ENCODE data around the gene COQ8B. TPM values are rescaled to one million over a fixed set of nuclear protein-coding genes. Genes with fewer than 3 reads are reported as not detected.

The COQ8B gene
- total RNA-seq, 4 donors from 2014 or later: 39.2 to 73.0 (median 54.7) TPM

- TF ChIP-seq CTCF (IDR thresholded peaks at IDR 0.05) (no peak), POLR2A (IDR thresholded peaks at IDR 0.05) (no peak)
- Histone ChIP-seq H3K27ac (no peak overlapping the region), H3K9me3 (no peaks in the 10 kb centered on the region), H3K36me3 (peaks cover 46 to 61% of the 10 kb centered on the region in 2 donors), H3K4me1 (no peaks in the 10 kb centered on the region), H3K4me3 (replicated peaks in 1 of 3) (no peak overlapping the region), H3K27me3 (no peaks in the 10 kb centered on the region)
- no peak for DNase-seq
- WGBS, 2 donors: 84 to 89% methylated on average over 9 of the region's 9 CpGs
- intact Hi-C loops (cut with DNase I): no loop called here
Measured at GRCh38 chr19:40671404-40671803, 45.3 kb downstream of the COQ8B start.

GRCh38 chr19:40668991-40669614, 47.6 kb downstream of the COQ8B start:
- H3K4me1 ChIP-seq: no peaks in the 10 kb centered on the region
- H3K9me3 ChIP-seq: no peaks in the 10 kb centered on the region
- peaks cover 46 to 49% of the 10 kb centered on the region in 2 donors for H3K36me3 ChIP-seq
- no peak for TF ChIP-seq CTCF (IDR thresholded peaks at IDR 0.05)
- TF ChIP-seq POLR2A (IDR thresholded peaks at IDR 0.05): no peak
- H3K27ac ChIP-seq: no peak overlapping the region
- WGBS, 2 donors: 90 to 98% methylated on average over 7 of the region's 7 CpGs
- no peak overlapping the region for H3K4me3 ChIP-seq (replicated peaks in 1 of 3)
- DNase-seq: no peak
- H3K27me3 ChIP-seq: no peaks in the 10 kb centered on the region
- intact Hi-C loops (cut with DNase I): no loop called here

GRCh38 chr19:40667602-40668001, 49.1 kb downstream of the COQ8B start:
- H3K27ac ChIP-seq: no peak overlapping the region
- intact Hi-C loops (cut with DNase I): no loop called here
- DNase-seq: no peak
- TF ChIP-seq CTCF (IDR thresholded peaks at IDR 0.05): no peak
- TF ChIP-seq POLR2A (IDR thresholded peaks at IDR 0.05): no peak
- 89 to 95% methylated on average over 9 to 10 of the region's 14 CpGs for WGBS, 2 donors
- H3K9me3 ChIP-seq: no peaks in the 10 kb centered on the region
- H3K4me3 ChIP-seq (replicated peaks in 1 of 3): no peak overlapping the region
- peaks cover 35 to 37% of the 10 kb centered on the region in 2 donors for H3K36me3 ChIP-seq
- H3K27me3 ChIP-seq: no peaks in the 10 kb centered on the region
- H3K4me1 ChIP-seq: peaks cover 3 to 8% of the 10 kb centered on the region in 2 donors

- TF ChIP-seq CTCF (IDR thresholded peaks at IDR 0.05): no peak
- TF ChIP-seq POLR2A (IDR thresholded peaks at IDR 0.05): no peak
- DNase-seq: no peak
- Histone ChIP-seq H3K27me3 (no peaks in the 10 kb centered on the region), H3K27ac (no peak overlapping the region), H3K36me3 (peaks cover 28 to 30% of the 10 kb centered on the region in 2 donors), H3K4me3 (replicated peaks in 1 of 3) (no peak overlapping the region), H3K4me1 (peaks cover 4 to 8% of the 10 kb centered on the region in 2 donors), H3K9me3 (no peaks in the 10 kb centered on the region)
- intact Hi-C loops (cut with DNase I): no loop called here
- 88 to 89% methylated on average over 14 of the region's 14 CpGs for WGBS, 2 donors
Measured at GRCh38 chr19:40666803-40667438, 49.8 kb downstream of the COQ8B start.

Data from thyroid gland (tissue), 4 donors.